Measurements from ENCODE around the gene PANK1. TPM values are rescaled to one million over a fixed set of nuclear protein-coding genes. Genes with fewer than 3 reads are reported as not detected.
A peak's percentile ranks its signal among the peaks of the same experiment; 100 is the strongest.

The PANK1 gene
- total and polyA plus RNA-seq, 4 donors, result 27.5 to 36.1 (median 34.9) TPM

DNA sequence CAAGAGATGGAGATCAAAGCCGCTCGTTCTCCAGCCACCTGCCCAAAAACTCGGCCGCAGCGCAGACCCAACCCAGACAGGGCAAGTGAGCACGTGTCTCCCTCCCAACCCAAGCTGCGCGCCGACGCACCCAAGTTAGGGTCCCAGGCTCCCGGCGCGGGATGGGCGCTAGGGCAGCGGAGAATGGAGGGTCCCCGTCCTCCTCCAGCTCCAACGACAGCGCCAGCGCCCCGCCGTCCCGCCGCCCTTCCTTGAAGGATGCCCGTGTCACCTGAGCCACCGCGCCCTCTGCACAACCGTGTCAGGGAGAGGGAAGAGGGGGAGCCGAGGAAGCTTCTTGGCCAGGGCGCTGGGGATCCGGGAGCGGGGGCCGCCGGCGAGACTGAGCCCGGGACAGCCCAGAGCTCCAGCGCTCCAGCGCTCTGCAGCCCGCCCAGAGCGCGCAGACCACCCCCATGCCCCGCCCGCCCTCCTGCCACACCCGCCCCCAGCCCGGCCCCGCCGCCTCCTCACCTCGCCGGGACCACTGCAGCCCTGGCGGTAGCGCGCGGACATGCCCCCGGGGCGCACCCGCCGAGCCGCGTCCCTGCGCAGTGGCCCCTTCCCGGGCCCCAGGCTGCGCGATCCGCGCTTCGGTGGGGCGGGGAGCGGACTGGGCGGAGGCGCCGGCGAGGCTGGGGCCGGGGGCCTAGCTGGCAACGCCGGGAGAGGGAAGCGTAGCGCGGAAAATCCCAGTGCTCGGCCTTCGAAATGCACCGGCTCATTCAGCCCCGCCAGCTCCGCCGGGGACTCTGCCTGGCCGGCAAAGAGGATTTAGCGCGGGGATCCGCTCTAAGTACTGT is 109.7 kb downstream of the PANK1 start, which contains the start of gene SLC16A12:
TSS of gene SLC16A12 (minus strand) at position 424 of the 842 bp plus-strand sequence. CDS start 73,016 bp downstream, outside the sequence.
- Histone ChIP-seq H3K36me3 (ENCODE audit: control insufficient read depth, insufficient read depth, low read length) (no peaks in the 10 kb centered on the region), H3K27ac (ENCODE audit: low read depth, low read length) (peak within 1 kb of the TSS; percentile 77), H3K27me3 (ENCODE audit: control insufficient read depth, insufficient read depth, low read length) (peaks cover 43% of the 10 kb centered on the region), H3K4me1 (ENCODE audit: control insufficient read depth, insufficient read depth, low read length) (peaks cover 18% of the 10 kb centered on the region), H3K9me3 (ENCODE audit: control insufficient read depth, insufficient read depth, low read length) (no peaks in the 10 kb centered on the region), H3K4me3 (ENCODE audit: low read depth, low read length) (peak within 1 kb of the TSS; percentile 62)
- under 1% methylated on average over 83 of the region's 87 CpGs for WGBS (ENCODE audit: insufficient coverage)
- peak in 2 of 6 donors; percentile 57 to 65 for DNase-seq (ENCODE audit: low read depth in 4 of 6, low spot score in 6 of 6)

DNA sequence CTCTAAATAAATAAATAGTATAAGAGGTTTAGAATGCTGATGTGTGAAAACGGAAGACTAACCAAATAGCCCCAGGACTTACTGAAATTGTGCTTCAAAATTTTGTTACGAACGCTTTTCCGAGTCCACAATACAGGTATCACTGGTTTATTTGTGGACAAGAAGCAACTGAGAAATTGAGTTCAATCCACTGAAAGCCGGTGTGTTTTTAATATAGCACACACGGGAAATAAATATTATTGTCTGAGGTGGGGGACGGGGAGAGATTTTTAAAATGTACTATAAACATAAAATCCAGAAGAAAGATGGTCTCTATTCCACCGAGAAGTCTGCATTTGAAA is 110.2 kb downstream of the PANK1 start:
- H3K4me3 ChIP-seq (ENCODE audit: low read depth, low read length), result peak overlapping the region; percentile 62
- no peaks in the 10 kb centered on the region for H3K9me3 ChIP-seq (ENCODE audit: control insufficient read depth, insufficient read depth, low read length)
- no peaks in the 10 kb centered on the region for H3K36me3 ChIP-seq (ENCODE audit: control insufficient read depth, insufficient read depth, low read length)
- 25% methylated on average over 4 of the region's 8 CpGs for WGBS (ENCODE audit: insufficient coverage)
- peak in 2 of 6 donors; percentile 22 to 42 for DNase-seq (ENCODE audit: low read depth in 4 of 6, low spot score in 6 of 6)
- peaks cover 18% of the 10 kb centered on the region for H3K4me1 ChIP-seq (ENCODE audit: control insufficient read depth, insufficient read depth, low read length)
- peak overlapping the region; percentile 77 for H3K27ac ChIP-seq (ENCODE audit: low read depth, low read length)
- H3K27me3 ChIP-seq (ENCODE audit: control insufficient read depth, insufficient read depth, low read length), result peaks cover 43% of the 10 kb centered on the region

Small RNAs within 50 kb of the gene (small RNA-seq; reads per million reads assigned to genes)
- 281 reads per million, percentile 99 among the genes with 10 or more reads in this experiment for gene MIR107 (ENCODE audit: low replicate concordance)

Other genes starting within 250 kb of the PANK1 start
- gene IFIT5, start 230.7 kb downstream of the PANK1 start, total RNA-seq, result 10 to 100 TPM; 28.9 to 44.8 TPM
- gene IFIT5, start 230.7 kb downstream of the PANK1 start, polyA plus RNA-seq (ENCODE audit: insufficient read length in 2 of 2), result 10 to 100 TPM; 19.3 to 30.9 TPM
- gene SLC16A12, start 109.6 kb downstream of the PANK1 start, total RNA-seq, result 10 to 100 TPM; 11.0 to 31.2 TPM
- gene SLC16A12, start 109.6 kb downstream of the PANK1 start, polyA plus RNA-seq (ENCODE audit: insufficient read length in 2 of 2), result 1 to 10 TPM; 3.2 to 4.9 TPM
- gene KIF20B, start 56.3 kb upstream of the PANK1 start, total RNA-seq, result 10 to 100 TPM; 10.7 to 12.7 TPM
- 1 to 10 TPM; 5.0 to 6.1 TPM for gene KIF20B, start 56.3 kb upstream of the PANK1 start, polyA plus RNA-seq (ENCODE audit: insufficient read length in 2 of 2)

Data from spinal cord (tissue), 10 donors.